SJCRH30 (cell line): ENCODE results near the gene ADCY4. TPM values are rescaled to one million over a fixed set of nuclear protein-coding genes. Genes with fewer than 3 reads are reported as not detected.
"Not testable (repeated sequence)": the region's sequence is repeated elsewhere in the genome, so short reads cannot be mapped to it uniquely, and the experiment has no call there.

Experiments used
- DNase-seq, 2 experiments: peaks; one replicate each; pipeline ENCODE4 v3.0.0-alpha.2; 2015 to 2020
- H3K27ac ChIP-seq: fragments of 250-450 bp; sonication (Bioruptor Pico); 2 replicates; pipeline ENCODE4 v1.5.1; 2020; ENCODE audit warnings: mild to moderate bottlenecking, moderate library complexity
- H3K27me3 ChIP-seq: fragments of 250-450 bp; sonication (Bioruptor Pico); 2 replicates; pipeline ENCODE4 v1.5.1; 2020; ENCODE audit warnings: mild to moderate bottlenecking, moderate library complexity
- H3K36me3 ChIP-seq: fragments of 250-450 bp; sonication (Bioruptor Pico); 2 replicates; pipeline ENCODE4 v1.5.1; 2020; ENCODE audit warnings: mild to moderate bottlenecking, moderate library complexity
- H3K4me1 ChIP-seq: fragments of 250-450 bp; sonication (Bioruptor Pico); 2 replicates; pipeline ENCODE4 v1.5.1; 2020; ENCODE audit warnings: mild to moderate bottlenecking, moderate library complexity
- H3K4me3 ChIP-seq: fragments of 250-450 bp; sonication (Bioruptor Pico); 2 replicates; pipeline ENCODE4 v1.5.1; 2020; ENCODE audit warnings: mild to moderate bottlenecking, moderate library complexity
- H3K9me3 ChIP-seq: fragments of 250-450 bp; sonication (Bioruptor Pico); replicated peaks from 2 replicates; pipeline ENCODE4 v1.5.1; 2020; ENCODE audit warnings: mild to moderate bottlenecking, moderate library complexity
- total RNA-seq: library from RNA; depleted of rRNA; stranded (reverse); fragments of >200 nt; shearing (Covaris generic); gene quantifications from 2 replicates; pipeline ENCODE4 v1.2.3, GENCODE V29; 2014

ADCY4 gene
- total RNA-seq, 1 experiment from 2014 or later = not detected

DNA sequence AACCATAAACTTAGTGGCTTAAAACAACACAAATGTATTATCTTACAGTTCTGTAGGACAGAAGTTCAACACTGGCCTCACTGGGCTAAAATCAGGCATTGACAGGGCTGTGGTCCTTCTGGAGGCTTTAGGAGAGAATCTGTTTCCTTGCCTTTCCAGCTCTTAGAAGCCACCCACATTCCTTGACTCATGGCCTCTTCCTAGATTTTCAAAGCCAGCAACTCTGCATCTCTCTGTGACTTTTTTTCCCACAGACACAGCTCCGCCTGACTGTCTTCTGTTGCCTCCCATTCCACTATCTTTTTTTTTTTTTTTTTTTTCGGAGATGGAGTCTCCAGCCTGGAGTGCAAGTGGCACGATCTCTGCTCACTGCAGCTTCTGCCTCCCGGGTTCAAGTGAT is 21.3 kb upstream of the ADCY4 start:
- H3K4me3 ChIP-seq = no peak overlapping the region
- no peaks in the 10 kb centered on the region for H3K36me3 ChIP-seq
- 0 out of 2 replicates have a peak, but pooled peaks cover 17% of the 10 kb centered on the region for H3K27me3 ChIP-seq
- H3K4me1 ChIP-seq = no peaks in the 10 kb centered on the region
- no peak for DNase-seq
- H3K9me3 ChIP-seq = no peaks in the 10 kb centered on the region
- no peak overlapping the region for H3K27ac ChIP-seq

GRCh38 chr14:24355009-24355408 is 20.1 kb upstream of the ADCY4 start:
- H3K27me3 ChIP-seq = peaks cover 25% of the 10 kb centered on the region; the same call in 1 of the 2 replicates
- H3K27ac ChIP-seq = no peak overlapping the region
- H3K4me3 ChIP-seq = no peak overlapping the region
- no peaks in the 10 kb centered on the region for H3K36me3 ChIP-seq
- H3K9me3 ChIP-seq = no peaks in the 10 kb centered on the region
- H3K4me1 ChIP-seq = no peaks in the 10 kb centered on the region
- no peak for DNase-seq

GRCh38 chr14:24354482-24354825 is 19.6 kb upstream of the ADCY4 start:
- H3K27ac ChIP-seq, H3K4me1 ChIP-seq, H3K9me3 ChIP-seq, H3K36me3 ChIP-seq, DNase-seq, H3K4me3 ChIP-seq: not testable (repeated sequence)
- H3K27me3 ChIP-seq = peaks cover 24% of the 10 kb centered on the region; the same call in 1 of the 2 replicates

DNA sequence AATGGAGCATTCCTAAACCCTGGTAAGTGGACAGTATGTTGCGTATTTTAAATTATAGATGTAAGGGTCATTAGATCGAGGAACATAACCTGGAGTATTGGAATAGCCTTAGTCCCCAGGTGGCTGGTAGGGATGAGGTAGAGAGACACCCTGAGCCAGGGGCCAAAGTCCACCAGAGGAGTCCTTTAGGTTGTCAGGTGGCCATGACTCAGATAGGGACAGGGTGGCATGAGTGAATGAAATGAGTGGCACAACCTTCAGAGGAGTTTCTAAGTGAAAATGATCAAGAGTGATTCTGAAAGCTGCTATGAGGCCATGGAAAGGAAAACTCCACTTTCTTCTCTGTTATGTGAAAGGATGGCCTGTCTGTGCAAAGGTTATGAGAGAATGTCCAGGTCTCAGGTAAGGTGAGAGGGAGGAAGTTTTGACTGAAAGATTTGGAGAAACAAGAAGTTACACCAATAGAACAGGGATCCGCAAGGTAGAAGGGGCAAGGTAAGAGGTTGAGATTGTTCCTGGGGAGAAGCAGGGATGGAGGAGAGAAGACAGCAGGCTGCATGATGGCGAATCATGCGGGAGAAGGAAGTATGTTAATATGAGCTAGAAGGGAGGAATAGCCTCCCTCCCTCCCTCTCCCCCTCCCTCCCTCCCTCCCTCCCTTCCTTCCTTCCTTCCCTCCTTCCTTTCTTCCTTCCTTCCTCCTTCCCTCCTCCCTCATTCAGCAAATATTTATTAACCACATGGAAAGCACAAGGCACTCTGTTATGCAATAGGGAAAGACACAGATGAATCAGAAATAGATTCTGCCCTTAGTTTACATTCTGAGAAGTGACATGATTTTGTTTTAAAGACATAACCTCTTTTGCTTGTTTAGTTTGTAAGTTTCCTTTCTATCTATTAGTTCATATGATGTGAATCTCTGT is 18.9 kb upstream of the ADCY4 start:
- H3K27me3 ChIP-seq = peaks cover 22% of the 10 kb centered on the region; the same call in 1 of the 2 replicates
- H3K36me3 ChIP-seq = no peaks in the 10 kb centered on the region
- H3K4me1 ChIP-seq = no peaks in the 10 kb centered on the region
- no peaks in the 10 kb centered on the region for H3K9me3 ChIP-seq
- no peak overlapping the region for H3K27ac ChIP-seq
- H3K4me3 ChIP-seq = no peak overlapping the region
- DNase-seq = no peak

- Histone ChIP-seq H3K27me3 (peaks cover 21% of the 10 kb centered on the region; the same call in 1 of the 2 replicates), H3K4me3 (no peak overlapping the region), H3K4me1 (no peaks in the 10 kb centered on the region), H3K27ac (no peak overlapping the region), H3K9me3 (no peaks in the 10 kb centered on the region), H3K36me3 (no peaks in the 10 kb centered on the region)
- no peak for DNase-seq
Observed at GRCh38 chr14:24351517-24351916, 16.6 kb upstream of the ADCY4 start.

GRCh38 chr14:24349742-24350141 is 14.9 kb upstream of the ADCY4 start:
- no peak overlapping the region for H3K27ac ChIP-seq
- no peaks in the 10 kb centered on the region for H3K9me3 ChIP-seq
- no peaks in the 10 kb centered on the region for H3K4me1 ChIP-seq
- no peak for DNase-seq
- H3K4me3 ChIP-seq = no peak overlapping the region
- H3K27me3 ChIP-seq = peaks cover 21% of the 10 kb centered on the region; the same call in 1 of the 2 replicates
- H3K36me3 ChIP-seq = no peaks in the 10 kb centered on the region

GRCh38 chr14:24348186-24348585 is 13.3 kb upstream of the ADCY4 start:
- no peak overlapping the region for H3K4me3 ChIP-seq
- no peak for DNase-seq
- no peaks in the 10 kb centered on the region for H3K36me3 ChIP-seq
- H3K4me1 ChIP-seq = no peaks in the 10 kb centered on the region
- H3K27me3 ChIP-seq = peaks cover 21% of the 10 kb centered on the region; the same call in 1 of the 2 replicates
- H3K27ac ChIP-seq = no peak overlapping the region
- H3K9me3 ChIP-seq = no peaks in the 10 kb centered on the region

DNA sequence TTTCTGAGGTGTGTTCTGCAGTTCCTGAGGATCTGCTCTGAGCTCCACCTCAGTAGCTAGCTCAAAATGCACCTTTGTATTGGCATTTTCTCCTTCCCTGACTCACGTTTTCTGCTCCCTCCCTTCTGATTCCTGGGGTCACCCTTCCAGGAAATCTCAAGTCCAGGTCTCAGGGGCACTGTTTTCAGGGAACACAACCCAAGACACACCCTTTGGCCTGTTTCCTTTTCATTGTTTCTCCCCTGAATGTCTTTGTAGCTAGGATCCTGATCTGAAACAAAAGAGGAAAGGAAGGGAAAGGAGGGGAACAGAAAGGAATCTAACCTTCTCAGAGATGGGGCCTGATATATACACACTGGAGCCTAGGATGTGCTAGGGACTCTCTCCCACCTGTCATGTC is 12.3 kb upstream of the ADCY4 start:
- Histone ChIP-seq H3K27me3 (peaks cover 21% of the 10 kb centered on the region; the same call in 1 of the 2 replicates), H3K36me3 (no peaks in the 10 kb centered on the region), H3K9me3 (no peaks in the 10 kb centered on the region), H3K27ac (no peak overlapping the region), H3K4me1 (no peaks in the 10 kb centered on the region), H3K4me3 (no peak overlapping the region)
- no peak for DNase-seq

GRCh38 chr14:24343795-24344660 is 9.2 kb upstream of the ADCY4 start:
- Histone ChIP-seq H3K4me1 (no peaks in the 10 kb centered on the region), H3K4me3 (no peak overlapping the region), H3K27ac (no peak overlapping the region), H3K9me3 (no peaks in the 10 kb centered on the region), H3K36me3 (no peaks in the 10 kb centered on the region), H3K27me3 (peaks cover 10% of the 10 kb centered on the region; the same call in 1 of the 2 replicates)
- no peak for DNase-seq

DNA sequence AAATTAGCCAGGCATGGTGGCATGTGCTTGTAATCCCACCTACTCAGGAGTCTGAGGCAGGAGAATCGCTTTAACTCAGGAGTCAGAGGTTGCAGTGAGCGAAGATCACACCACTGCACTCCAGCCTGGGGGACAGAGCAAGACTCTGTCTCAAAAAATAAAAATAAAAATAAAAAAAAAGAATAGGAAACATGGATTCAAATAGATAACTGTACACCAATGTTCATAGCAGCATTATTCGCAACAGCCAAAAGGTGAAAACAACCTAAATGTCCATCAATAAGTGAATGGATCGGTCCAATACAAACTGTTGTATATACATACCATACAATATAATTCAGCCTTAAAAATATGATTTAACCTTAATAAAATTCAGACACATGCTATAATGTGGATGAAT is 8.0 kb upstream of the ADCY4 start:
- no peak for DNase-seq
- Histone ChIP-seq H3K27me3 (peaks cover 2% of the 10 kb centered on the region; the same call in 1 of the 2 replicates), H3K9me3 (no peaks in the 10 kb centered on the region), H3K4me1 (no peaks in the 10 kb centered on the region), H3K4me3 (no peak overlapping the region), H3K27ac (no peak overlapping the region), H3K36me3 (no peaks in the 10 kb centered on the region)

- no peak overlapping the region for H3K27ac ChIP-seq
- H3K27me3 ChIP-seq = peaks cover 2% of the 10 kb centered on the region; the same call in 1 of the 2 replicates
- DNase-seq = no peak
Observed at GRCh38 chr14:24340606-24341005, 5.7 kb upstream of the ADCY4 start.

DNA sequence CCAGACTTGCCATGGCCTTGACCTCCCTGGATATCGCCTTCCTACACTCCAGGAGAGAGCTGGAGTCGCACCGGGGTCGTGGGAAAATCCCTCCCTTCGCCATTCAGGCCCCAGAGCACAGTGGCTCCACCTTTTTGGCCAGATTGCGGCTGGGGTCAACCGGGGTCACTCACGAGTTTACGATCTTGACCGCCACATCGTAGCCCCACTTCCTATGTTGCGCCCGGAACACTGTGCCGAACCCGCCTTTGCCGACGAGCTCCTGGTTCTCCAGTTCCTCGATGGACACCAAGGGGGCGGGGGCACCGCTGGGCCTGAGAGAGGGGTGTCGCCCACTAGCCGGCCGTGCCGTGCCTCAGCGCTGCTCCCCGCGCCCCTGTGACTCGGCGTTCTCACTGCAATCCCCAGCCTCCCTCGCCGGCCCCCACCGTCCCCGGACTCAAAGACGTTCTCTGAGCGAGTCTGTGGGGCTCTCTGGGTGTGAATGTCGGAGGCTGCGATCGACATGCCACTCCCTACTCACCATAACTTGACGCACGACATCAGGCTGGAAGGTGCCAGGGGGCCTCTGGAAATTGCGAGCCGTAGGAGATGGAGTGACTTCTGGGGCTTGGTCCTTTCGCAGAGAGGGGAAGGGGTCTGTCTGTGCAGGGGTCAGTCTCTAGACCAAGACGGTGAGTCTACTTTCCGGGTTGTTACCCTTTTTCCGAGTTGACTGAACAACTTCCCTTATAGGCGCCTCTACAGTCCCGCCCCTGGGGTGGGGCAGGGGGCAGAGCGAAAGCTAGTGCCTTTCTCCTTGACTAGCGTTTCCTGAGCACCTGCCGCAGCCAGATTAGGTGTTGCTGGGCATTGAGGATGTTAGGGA is 4.6 kb upstream of the ADCY4 start, which contains the start of gene RIPK3:
Gene RIPK3 (minus strand): TSS at position 708 of the 868 bp plus-strand sequence. CDS start 165 bp downstream, at position 543.
- Histone ChIP-seq H3K9me3 (no peaks in the 10 kb centered on the region), H3K27ac (no peak within 1 kb of the TSS), H3K4me1 (no peaks in the 10 kb centered on the region), H3K27me3 (peaks cover 7% of the 10 kb centered on the region; the same call in 1 of the 2 replicates), H3K4me3 (no peak within 1 kb of the TSS), H3K36me3 (no peaks in the 10 kb centered on the region)
- DNase-seq = no peak

More at GRCh38 chr14:24340606-24341005, 5.7 kb upstream of the ADCY4 start:
- no peaks in the 10 kb centered on the region for H3K36me3 ChIP-seq
- H3K9me3 ChIP-seq = no peaks in the 10 kb centered on the region
- no peaks in the 10 kb centered on the region for H3K4me1 ChIP-seq
- H3K4me3 ChIP-seq = no peak overlapping the region

GRCh38 chr14:24338843-24339242 is 4.0 kb upstream of the ADCY4 start:
- DNase-seq = no peak
- H3K27me3 ChIP-seq = peaks cover 10% of the 10 kb centered on the region; the same call in 1 of the 2 replicates
- no peaks in the 10 kb centered on the region for H3K36me3 ChIP-seq
- no peak overlapping the region for H3K27ac ChIP-seq
- H3K4me3 ChIP-seq = no peak overlapping the region
- no peaks in the 10 kb centered on the region for H3K9me3 ChIP-seq
- H3K4me1 ChIP-seq = peaks cover under 1% of the 10 kb centered on the region; the same call in 1 of the 2 replicates

DNA sequence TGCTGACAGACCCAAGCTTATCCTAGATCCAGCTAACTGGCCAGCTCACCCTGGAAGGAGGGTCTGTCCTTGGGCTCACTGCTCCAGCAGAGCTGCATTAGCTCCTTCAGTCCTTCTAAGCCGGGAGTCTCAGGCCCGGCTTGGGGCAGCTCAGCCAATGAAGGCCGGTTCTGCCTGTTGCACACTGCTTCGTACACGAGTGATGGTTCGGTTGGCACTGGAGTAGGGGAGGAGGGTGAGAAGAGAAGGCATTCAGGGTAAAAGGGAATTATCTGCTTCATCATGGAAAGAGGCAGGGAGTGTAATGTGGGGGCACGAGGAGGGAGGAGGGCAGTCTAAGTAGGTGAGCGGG is 2.9 kb upstream of the ADCY4 start:
- Histone ChIP-seq H3K36me3 (no peaks in the 10 kb centered on the region), H3K27me3 (peaks cover 10% of the 10 kb centered on the region; the same call in 1 of the 2 replicates), H3K4me1 (peaks cover 2% of the 10 kb centered on the region; the same call in 1 of the 2 replicates), H3K4me3 (no peak overlapping the region), H3K9me3 (no peaks in the 10 kb centered on the region), H3K27ac (no peak overlapping the region)
- DNase-seq = no peak
